ENCODE measurements around the gene HGS. TPM values are rescaled to one million over a fixed set of nuclear protein-coding genes. Genes with fewer than 3 reads are reported as not detected.
"Not testable (repeated sequence)": the region's sequence is repeated elsewhere in the genome, so short reads cannot be mapped to it uniquely, and the experiment has no call there.

The HGS gene
- total RNA-seq, 1 experiment from 2014 or later = 119 TPM

- Histone ChIP-seq H3K4me3 (ENCODE audit: insufficient read depth, low read depth, low read length) (no peak overlapping the region), H3K27me3 (ENCODE audit: control insufficient read depth, insufficient read depth, low read length) (no peaks in the 10 kb centered on the region), H3K36me3 (replicated peaks; ENCODE audit: control insufficient read depth, insufficient read depth, low read length) (no peaks in the 10 kb centered on the region)
- no peak for DNase-seq
Observed at GRCh38 chr17:81723651-81724209, 39.9 kb downstream of the HGS start.

GRCh38 chr17:81725439-81725838 is 41.6 kb downstream of the HGS start:
- Histone ChIP-seq H3K36me3 (replicated peaks; ENCODE audit: control insufficient read depth, insufficient read depth, low read length) (no peaks in the 10 kb centered on the region), H3K27me3 (ENCODE audit: control insufficient read depth, insufficient read depth, low read length) (no peaks in the 10 kb centered on the region), H3K4me3 (ENCODE audit: insufficient read depth, low read depth, low read length) (no peak overlapping the region)
- no peak for DNase-seq

- Histone ChIP-seq H3K4me3 (ENCODE audit: insufficient read depth, low read depth, low read length) (no peak overlapping the region), H3K36me3 (replicated peaks; ENCODE audit: control insufficient read depth, insufficient read depth, low read length) (no peaks in the 10 kb centered on the region), H3K27me3 (ENCODE audit: control insufficient read depth, insufficient read depth, low read length) (no peaks in the 10 kb centered on the region)
- DNase-seq = no peak
Observed at GRCh38 chr17:81726004-81726403, 42.2 kb downstream of the HGS start.

GRCh38 chr17:81727324-81728031 is 43.7 kb downstream of the HGS start:
- Histone ChIP-seq H3K4me3 (ENCODE audit: insufficient read depth, low read depth, low read length) (no peak overlapping the region), H3K36me3 (replicated peaks; ENCODE audit: control insufficient read depth, insufficient read depth, low read length) (no peaks in the 10 kb centered on the region), H3K27me3 (ENCODE audit: control insufficient read depth, insufficient read depth, low read length) (no peaks in the 10 kb centered on the region)
- DNase-seq = no peak

GRCh38 chr17:81733507-81734404 is 49.9 kb downstream of the HGS start:
- Histone ChIP-seq H3K27me3 (ENCODE audit: control insufficient read depth, insufficient read depth, low read length) (no peaks in the 10 kb centered on the region), H3K36me3 (replicated peaks; ENCODE audit: control insufficient read depth, insufficient read depth, low read length) (no peaks in the 10 kb centered on the region), H3K4me3 (ENCODE audit: insufficient read depth, low read depth, low read length) (no peak overlapping the region)
- DNase-seq = peak; percentile 99

- Histone ChIP-seq H3K36me3 (replicated peaks; ENCODE audit: control insufficient read depth, insufficient read depth, low read length) (no peaks in the 10 kb centered on the region), H3K27me3 (ENCODE audit: control insufficient read depth, insufficient read depth, low read length) (no peaks in the 10 kb centered on the region), H3K4me3 (ENCODE audit: insufficient read depth, low read depth, low read length) (no peak overlapping the region)
- no peak for DNase-seq
Observed at GRCh38 chr17:81734405-81735263, 50.8 kb downstream of the HGS start.

GRCh38 chr17:81735264-81736102 is 51.7 kb downstream of the HGS start:
- Histone ChIP-seq H3K4me3 (ENCODE audit: insufficient read depth, low read depth, low read length) (no peak overlapping the region), H3K36me3 (replicated peaks; ENCODE audit: control insufficient read depth, insufficient read depth, low read length) (no peaks in the 10 kb centered on the region), H3K27me3 (ENCODE audit: control insufficient read depth, insufficient read depth, low read length) (no peaks in the 10 kb centered on the region)
- DNase-seq = no peak

GRCh38 chr17:81737947-81738800 is 54.4 kb downstream of the HGS start:
- DNase-seq = no peak
- H3K27me3 ChIP-seq (ENCODE audit: control insufficient read depth, insufficient read depth, low read length) = no peaks in the 10 kb centered on the region
- H3K4me3 ChIP-seq (ENCODE audit: insufficient read depth, low read depth, low read length) = no peak overlapping the region
- no peaks in the 10 kb centered on the region for H3K36me3 ChIP-seq (replicated peaks; ENCODE audit: control insufficient read depth, insufficient read depth, low read length)

GRCh38 chr17:81738801-81739393 is 55.1 kb downstream of the HGS start:
- no peaks in the 10 kb centered on the region for H3K27me3 ChIP-seq (ENCODE audit: control insufficient read depth, insufficient read depth, low read length)
- H3K36me3 ChIP-seq (replicated peaks; ENCODE audit: control insufficient read depth, insufficient read depth, low read length) = no peaks in the 10 kb centered on the region
- DNase-seq = no peak
- H3K4me3 ChIP-seq (ENCODE audit: insufficient read depth, low read depth, low read length) = no peak overlapping the region

GRCh38 chr17:81739593-81739992 is 55.8 kb downstream of the HGS start:
- not testable (repeated sequence) for H3K4me3 ChIP-seq (ENCODE audit: insufficient read depth, low read depth, low read length); DNase-seq; H3K27me3 ChIP-seq (ENCODE audit: control insufficient read depth, insufficient read depth, low read length); H3K36me3 ChIP-seq (replicated peaks; ENCODE audit: control insufficient read depth, insufficient read depth, low read length)

GRCh38 chr17:81740395-81740961 is 56.7 kb downstream of the HGS start:
- DNase-seq = no peak
- no peaks in the 10 kb centered on the region for H3K27me3 ChIP-seq (ENCODE audit: control insufficient read depth, insufficient read depth, low read length)
- H3K4me3 ChIP-seq (ENCODE audit: insufficient read depth, low read depth, low read length) = no peak overlapping the region
- H3K36me3 ChIP-seq (replicated peaks; ENCODE audit: control insufficient read depth, insufficient read depth, low read length) = no peaks in the 10 kb centered on the region

- no peak for DNase-seq
- no peaks in the 10 kb centered on the region for H3K36me3 ChIP-seq (replicated peaks; ENCODE audit: control insufficient read depth, insufficient read depth, low read length)
- no peaks in the 10 kb centered on the region for H3K27me3 ChIP-seq (ENCODE audit: control insufficient read depth, insufficient read depth, low read length)
- no peak overlapping the region for H3K4me3 ChIP-seq (ENCODE audit: insufficient read depth, low read depth, low read length)
Observed at GRCh38 chr17:81741049-81741593, 57.3 kb downstream of the HGS start.
